CD8-positive, alpha-beta memory T cell (primary cell): ENCODE data around the gene SERPINB4. TPM values are rescaled to one million over a fixed set of nuclear protein-coding genes. Genes with fewer than 3 reads are reported as not detected.
"Not testable (repeated sequence)": the region's sequence is repeated elsewhere in the genome, so short reads cannot be mapped to it uniquely, and the experiment has no call there.

Experiments
- CTCF ChIA-PET: fragments of 350-600 bp; sonication (Branson Sonifier 250); formaldehyde crosslinking; loops from one replicate; lab custom pipeline; 2021; ENCODE audit warnings: antibody characterized with exemption; lab: Charles Lee
- POLR2A ChIA-PET: fragments of 350-600 bp; sonication (Branson Sonifier 250); formaldehyde crosslinking; loops from one replicate; lab custom pipeline; 2021; ENCODE audit warnings: antibody characterized with exemption; lab: Charles Lee
- DNase-seq, 5 donors: peaks; one replicate each; pipeline versions ENCODE4 v3.0.0 to v3.0.0-alpha.2; 2020 to 2022; ENCODE audit warnings: mixed read lengths in 1 of 5
- H3K27ac ChIP-seq: one replicate; pipeline ENCODE4 v1.7.0; 2013; ENCODE audit warnings: low read depth, mild to moderate bottlenecking, low read length, moderate library complexity
- H3K27me3 ChIP-seq: 2 replicates; pipeline ENCODE4 v1.7.0; 2013; ENCODE audit warnings: low read length, mild to moderate bottlenecking; ENCODE audit not compliant: insufficient read depth, poor library complexity, severe bottlenecking
- H3K36me3 ChIP-seq: 2 replicates; pipeline ENCODE4 v1.7.0; 2013; ENCODE audit warnings: mild to moderate bottlenecking, low read length, moderate library complexity; ENCODE audit not compliant: insufficient read depth
- H3K4me1 ChIP-seq: 2 replicates; pipeline ENCODE4 v1.7.0; 2013; ENCODE audit warnings: mild to moderate bottlenecking, low read length, moderate library complexity; ENCODE audit not compliant: insufficient read depth
- H3K4me3 ChIP-seq: 2 replicates; pipeline ENCODE4 v1.7.0; 2013; ENCODE audit warnings: mild to moderate bottlenecking, low read length
- H3K9me3 ChIP-seq: 2 replicates; pipeline ENCODE4 v1.7.0; 2013; ENCODE audit warnings: mild to moderate bottlenecking, low read length
- H3K27ac Mint-ChIP-seq, 8 donors: one replicate each; pipeline ENCODE4 v1.8.0; 2020 to 2021; ENCODE audit warnings: mixed read lengths in 8 of 8, mild to moderate bottlenecking in 6 of 8, inconsistent platforms in 3 of 8, moderate library complexity in 3 of 8
- H3K27me3 Mint-ChIP-seq, 2 donors: one replicate each; pipeline ENCODE4 v1.8.0; 2020 to 2021; ENCODE audit warnings: mixed read lengths in 2 of 2, mild to moderate bottlenecking in 1 of 2, moderate library complexity in 1 of 2
- H3K36me3 Mint-ChIP-seq, 3 donors: one replicate each; pipeline ENCODE4 v1.8.0; 2020 to 2021; ENCODE audit warnings: mixed read lengths in 3 of 3, inconsistent platforms in 1 of 3, mild to moderate bottlenecking in 1 of 3
- H3K4me1 Mint-ChIP-seq, 3 donors: one replicate each; pipeline ENCODE4 v1.8.0; 2020 to 2021; ENCODE audit warnings: mixed read lengths in 3 of 3, inconsistent platforms in 1 of 3, mild to moderate bottlenecking in 1 of 3
- H3K4me3 Mint-ChIP-seq, 7 donors: one replicate each; pipeline ENCODE4 v1.8.0; 2020 to 2021; ENCODE audit warnings: mixed read lengths in 7 of 7, mild to moderate bottlenecking in 6 of 7, moderate library complexity in 4 of 7, inconsistent platforms in 2 of 7
- H3K9me3 Mint-ChIP-seq, 5 donors: one replicate each; pipeline ENCODE4 v1.8.0; 2020 to 2022; ENCODE audit warnings: mixed read lengths in 5 of 5, mild to moderate bottlenecking in 3 of 5, moderate library complexity in 2 of 5, inconsistent platforms in 1 of 5
- polyA plus RNA-seq: library from polyadenylated mRNA; unstranded; fragments of 300-500 nt; fragmentation: Illumina TruSeq; gene quantifications from one replicate; pipeline ENCODE4 v1.2.3, GENCODE V29; 2021
- total RNA-seq, 2 experiments: library from RNA; stranded (reverse); gene quantifications; one replicate each; pipeline ENCODE4 v1.2.3, GENCODE V29; 2021

The SERPINB4 gene
- total and polyA plus RNA-seq, 3 experiments from 2014 or later = not detected

- H3K27me3 Mint-ChIP-seq, H3K4me3 Mint-ChIP-seq, H3K4me1 Mint-ChIP-seq, H3K9me3 Mint-ChIP-seq, CTCF ChIA-PET, H3K36me3 Mint-ChIP-seq, H3K36me3 ChIP-seq, H3K27ac ChIP-seq, POLR2A ChIA-PET, H3K4me1 ChIP-seq, H3K27me3 ChIP-seq, H3K9me3 ChIP-seq, H3K27ac Mint-ChIP-seq, DNase-seq, H3K4me3 ChIP-seq: not testable (repeated sequence)
Measured at GRCh38 chr18:63644694-63645093, 638 bp upstream of the SERPINB4 start.

GRCh38 chr18:63642668-63643356 is 1.2 kb downstream of the SERPINB4 start:
- H3K4me3 Mint-ChIP-seq, H3K9me3 Mint-ChIP-seq, H3K36me3 Mint-ChIP-seq, CTCF ChIA-PET, H3K4me3 ChIP-seq, H3K27me3 ChIP-seq, H3K4me1 ChIP-seq, H3K27ac ChIP-seq, H3K4me1 Mint-ChIP-seq, POLR2A ChIA-PET, H3K27me3 Mint-ChIP-seq, H3K9me3 ChIP-seq, H3K36me3 ChIP-seq, H3K27ac Mint-ChIP-seq, DNase-seq: not testable (repeated sequence)

- H3K9me3 Mint-ChIP-seq, H3K36me3 ChIP-seq, H3K36me3 Mint-ChIP-seq, H3K27me3 ChIP-seq, H3K4me3 ChIP-seq, H3K9me3 ChIP-seq, H3K4me3 Mint-ChIP-seq, H3K4me1 ChIP-seq, H3K27me3 Mint-ChIP-seq, CTCF ChIA-PET, H3K27ac Mint-ChIP-seq, POLR2A ChIA-PET, H3K27ac ChIP-seq, DNase-seq, H3K4me1 Mint-ChIP-seq: not testable (repeated sequence)
Measured at GRCh38 chr18:63641157-63641680, 2.8 kb downstream of the SERPINB4 start.

- H3K4me1 ChIP-seq = no peaks in the 10 kb centered on the region
- H3K27ac ChIP-seq = no peak overlapping the region
- no peaks in the 10 kb centered on the region for H3K36me3 ChIP-seq
- no peak for DNase-seq
- no peak overlapping the region for H3K4me3 ChIP-seq
- H3K27me3 Mint-ChIP-seq = no peaks in the 10 kb centered on the region
- peaks cover 0 to 3% (median 0%) of the 10 kb centered on the region in 5 donors for H3K9me3 Mint-ChIP-seq
- no peak overlapping the region for H3K4me3 Mint-ChIP-seq
- H3K9me3 ChIP-seq = no peaks in the 10 kb centered on the region
- H3K27me3 ChIP-seq = no peaks in the 10 kb centered on the region
- POLR2A ChIA-PET = no interaction called here
- H3K36me3 Mint-ChIP-seq = no peaks in the 10 kb centered on the region
- CTCF ChIA-PET = no interaction called here
- H3K4me1 Mint-ChIP-seq = no peaks in the 10 kb centered on the region
- H3K27ac Mint-ChIP-seq = no peak overlapping the region
Measured at GRCh38 chr18:63637703-63638102, 6.4 kb downstream of the SERPINB4 start.

- Mint-ChIP-seq H3K27ac (no peak overlapping the region), H3K36me3 (peaks cover 0 to 4% (median 0%) of the 10 kb centered on the region in 3 donors), H3K27me3 (peaks cover 0 to 5% of the 10 kb centered on the region in 2 donors), H3K4me3 (no peak overlapping the region), H3K4me1 (no peaks in the 10 kb centered on the region), H3K9me3 (peaks cover 20 to 46% (median 32%) of the 10 kb centered on the region in 5 donors)
- H3K4me3 ChIP-seq = no peak overlapping the region
- DNase-seq = no peak
- no peak overlapping the region for H3K27ac ChIP-seq
- POLR2A ChIA-PET = no interaction called here
- H3K36me3 ChIP-seq = no peaks in the 10 kb centered on the region
- peaks cover 6% of the 10 kb centered on the region for H3K9me3 ChIP-seq
- H3K27me3 ChIP-seq = no peaks in the 10 kb centered on the region
- no peaks in the 10 kb centered on the region for H3K4me1 ChIP-seq
- CTCF ChIA-PET = no interaction called here
Measured at GRCh38 chr18:63627819-63628218, 16.2 kb downstream of the SERPINB4 start.

- H3K4me3 Mint-ChIP-seq = no peak overlapping the region
- CTCF ChIA-PET = interaction anchor here (1.6 kb wide), 1 partner anchor 11 kb away, joined by 3 read pairs; no protein-coding TSS in a partner anchor
- no peaks in the 10 kb centered on the region for H3K27me3 ChIP-seq
Measured at GRCh38 chr18:63626431-63626830, 17.6 kb downstream of the SERPINB4 start.

GRCh38 chr18:63624863-63625262 is 19.2 kb downstream of the SERPINB4 start:
- DNase-seq = no peak
- H3K9me3 ChIP-seq = peaks cover 6% of the 10 kb centered on the region

More at GRCh38 chr18:63626431-63626830, 17.6 kb downstream of the SERPINB4 start:
- no peaks in the 10 kb centered on the region for H3K4me1 ChIP-seq
- DNase-seq = no peak
- H3K27ac ChIP-seq = no peak overlapping the region
- Mint-ChIP-seq H3K36me3 (peaks cover 0 to 4% (median 0%) of the 10 kb centered on the region in 3 donors), H3K27me3 (peaks cover 0 to 3% of the 10 kb centered on the region in 2 donors), H3K27ac (no peak overlapping the region), H3K9me3 (peaks cover 19 to 48% (median 32%) of the 10 kb centered on the region in 5 donors), H3K4me1 (no peaks in the 10 kb centered on the region)
- H3K9me3 ChIP-seq = peaks cover 6% of the 10 kb centered on the region
- H3K36me3 ChIP-seq = no peaks in the 10 kb centered on the region
- H3K4me3 ChIP-seq = no peak overlapping the region
- POLR2A ChIA-PET = no interaction called here

GRCh38 chr18:63619661-63620060 is 24.4 kb downstream of the SERPINB4 start:
- Mint-ChIP-seq H3K4me3 (no peak overlapping the region), H3K27ac (no peak overlapping the region), H3K9me3 (peaks cover 5 to 14% (median 9%) of the 10 kb centered on the region in 5 donors), H3K36me3 (no peaks in the 10 kb centered on the region), H3K27me3 (peaks cover 0 to 3% of the 10 kb centered on the region in 2 donors), H3K4me1 (no peaks in the 10 kb centered on the region)
- DNase-seq = no peak
- Histone ChIP-seq H3K36me3 (no peaks in the 10 kb centered on the region), H3K4me1 (no peaks in the 10 kb centered on the region), H3K4me3 (no peak overlapping the region), H3K27ac (no peak overlapping the region), H3K27me3 (no peaks in the 10 kb centered on the region), H3K9me3 (no peaks in the 10 kb centered on the region)
- CTCF ChIA-PET = no interaction called here
- POLR2A ChIA-PET = no interaction called here

More at GRCh38 chr18:63624863-63625262, 19.2 kb downstream of the SERPINB4 start:
- Mint-ChIP-seq H3K9me3 (peaks cover 13 to 48% (median 33%) of the 10 kb centered on the region in 5 donors), H3K27me3 (peaks cover 0 to 3% of the 10 kb centered on the region in 2 donors), H3K4me1 (no peaks in the 10 kb centered on the region), H3K4me3 (no peak overlapping the region), H3K27ac (no peak overlapping the region), H3K36me3 (peaks cover 0 to 4% (median 0%) of the 10 kb centered on the region in 3 donors)
- no peak overlapping the region for H3K4me3 ChIP-seq
- H3K27me3 ChIP-seq = no peaks in the 10 kb centered on the region
- POLR2A ChIA-PET = no interaction called here
- no peak overlapping the region for H3K27ac ChIP-seq
- H3K36me3 ChIP-seq = no peaks in the 10 kb centered on the region
- H3K4me1 ChIP-seq = no peaks in the 10 kb centered on the region
- CTCF ChIA-PET = interaction anchor here (1.6 kb wide), 1 partner anchor 10 kb away, joined by 3 read pairs; no protein-coding TSS in a partner anchor
